ENCODE measurements around the gene BASP1. TPM values are rescaled to one million over a fixed set of nuclear protein-coding genes. Genes with fewer than 3 reads are reported as not detected.

Gene BASP1
- total and polyA plus RNA-seq, 10 of the 15 experiments (the other 5 are each of a cell fraction or from before 2014, with no cell fraction given) = 27.3 to 190 (median 102) TPM

- CTCF ChIA-PET = interaction anchor here (0.6 to 2.1 kb wide), 6 partner anchors 12 to 1049 kb away, joined by 3 to 11 read pairs (median 6); no protein-coding TSS in a partner anchor
- DNase-seq (ENCODE audit: low read depth, low spot score) (no peak), FAIRE-seq (no peak), ATAC-seq (no peak)
- intact Hi-C loops (cut with micrococcal nuclease; ENCODE audit: unreplicated experiment) = no loop called here
- Histone ChIP-seq H3K36me3 (ENCODE audit: control insufficient read depth in 2 of 2, insufficient read depth in 2 of 2, low read length in 1 of 2) (peaks cover 2 to 3% of the 10 kb centered on the region in 2 experiments; a peak in 3 of 4 replicates), H3K79me2 (ENCODE audit: control insufficient read depth, insufficient read depth, low read length) (peaks cover 20% of the 10 kb centered on the region), H2AFZ (ENCODE audit: control insufficient read depth, low read depth, low read length) (no peak overlapping the region), H3K4me1 (ENCODE audit: control insufficient read depth, insufficient read depth, low read length) (peaks cover 26% of the 10 kb centered on the region), H3K27me3 (replicated peaks in 1 of 2; ENCODE audit: control insufficient read depth in 2 of 2, insufficient read depth in 2 of 2, low read length in 1 of 2) (no peaks in the 10 kb centered on the region), H3K4me3 (no peak overlapping the region), H3K9me3 (replicated peaks; ENCODE audit: control insufficient read depth, insufficient read depth, low read length) (peaks cover 13% of the 10 kb centered on the region), H4K20me1 (ENCODE audit: control insufficient read depth, insufficient read depth) (no peaks in the 10 kb centered on the region; the same call in 1 of the 2 replicates), H3K4me2 (ENCODE audit: control insufficient read depth, insufficient read depth) (no peak overlapping the region), H3K9ac (ENCODE audit: control insufficient read depth, insufficient read depth, low read length) (no peak overlapping the region), H3K27ac (ENCODE audit: control insufficient read depth, insufficient read depth) (0 out of 2 replicates have a peak overlapping the region, but pooled peaks have one; percentile 5)
- TF ChIP-seq ATF3 (IDR thresholded peaks at IDR 0.05; ENCODE audit: borderline replicate concordance, extremely low read depth, low read depth, low read length) (no peak), NFYA (IDR thresholded peaks at IDR 0.05; ENCODE audit: borderline replicate concordance, low read depth, low read length) (no peak), NFYB (IDR thresholded peaks at IDR 0.05; ENCODE audit: insufficient read depth, low read depth, low read length) (no peak), MTA2 (IDR thresholded peaks at IDR 0.05; ENCODE audit: low read depth) (no peak), CREB1 (IDR thresholded peaks at IDR 0.05; ENCODE audit: low read depth) (no peak)
- RAD21 ChIA-PET (ENCODE audit: unreplicated experiment) = interaction anchor here (0.8 to 6.9 kb wide), 8 partner anchors 13 to 92 kb away, joined by 3 to 98 read pairs (median 12); partner anchors contain the start of gene BASP1
- BruUV-seq (replicated peaks) = no TSS peak
- in situ Hi-C loops (cut with MboI) = no loop called here
- SMC1A ChIA-PET (ENCODE audit: uncharacterized antibody, unreplicated experiment) = interaction anchor here (0.7 to 8.5 kb wide), 11 partner anchors 12 to 42 kb away, joined by 3 to 150 read pairs (median 7); no protein-coding TSS in a partner anchor
- POLR2A ChIA-PET = interaction anchor here (0.6 to 2.9 kb wide), 11 partner anchors 10 to 62 kb away, joined by 3 to 19 read pairs (median 5); no protein-coding TSS in a partner anchor
Observed at GRCh38 chr5:17256839-17257238, 39.4 kb downstream of the BASP1 start.
